Mucosa of descending colon (tissue), 3 donors: ENCODE results near the gene PRRX2. TPM values are rescaled to one million over a fixed set of nuclear protein-coding genes. Genes with fewer than 3 reads are reported as not detected.
A peak's percentile ranks its signal among the peaks of the same experiment; 100 is the strongest.

ENCODE experiments used
- ATAC-seq: fragments of 200-7000 bp; cut with Tn5 transposase; one replicate; pipeline ENCODE4 v1.9.1; 2020; ENCODE audit warnings: mild to moderate bottlenecking, moderate library complexity
- DNase-seq, 3 donors: peaks; one replicate each; pipeline ENCODE4 v3.0.0-alpha.2; 2020
- H3K36me3 ChIP-seq: fragments of 200-600 bp; one replicate; pipeline ENCODE4 v1.8.0; 2021; ENCODE audit warnings: low read depth, mild to moderate bottlenecking
- H3K4me1 ChIP-seq: fragments of 200-600 bp; one replicate; pipeline ENCODE4 v1.8.0; 2021; ENCODE audit warnings: low read depth, mild to moderate bottlenecking
- H3K4me3 ChIP-seq: fragments of 200-600 bp; one replicate; pipeline ENCODE4 v1.8.0; 2021; ENCODE audit warnings: mild to moderate bottlenecking
- H3K9me3 ChIP-seq: fragments of 200-600 bp; one replicate; pipeline ENCODE4 v1.8.0; 2021; ENCODE audit warnings: mild to moderate bottlenecking
- CTCF ChIP-seq: fragments of 200-600 bp; IDR thresholded peaks from one replicate; pipeline ENCODE4 v1.8.0; 2022; ENCODE audit warnings: antibody characterized with exemption, mild to moderate bottlenecking
- intact Hi-C, 2 donors: fragments of 100-400 bp; cut with DNase I in 1 of 2; cut with micrococcal nuclease in 1 of 2; formaldehyde crosslinking; loops; one replicate each; pipeline versions ENCODE4 v1.11.0 to v1.11.1; 2022; cut with DNase I, micrococcal nuclease
- total RNA-seq, 3 donors: library from RNA; stranded (reverse); fragmentation: NEBNext Ultra II Directional in 2 of 3; extraction: Animal tissue kit (Norgen Biotek cat#: 25700) in 2 of 3; gene quantifications; one replicate each; pipeline versions ENCODE4 v1.2.1 to v1.2.4, GENCODE V29; 2021 to 2023
- donor health status: DM: no; HTN: no; CAD: no; lungs with moderate emphysema.
- donor health status: DM: no; HTN: no; CAD: no.
- donor health status: DM: no; HTN: yes; CAD: no.

PRRX2 gene
- total RNA-seq, 3 donors from 2014 or later: 0.38 to 1.6 (median 0.89) TPM

GRCh38 chr9:129762985-129763926, 97.8 kb downstream of the PRRX2 start:
- H3K9me3 ChIP-seq: no peaks in the 10 kb centered on the region
- TF ChIP-seq CTCF: no peak
- DNase-seq: no peak
- peaks cover 8% of the 10 kb centered on the region for H3K4me1 ChIP-seq
- intact Hi-C loops: no loop called here
- H3K36me3 ChIP-seq: no peaks in the 10 kb centered on the region
- no peak overlapping the region for H3K4me3 ChIP-seq
- ATAC-seq: no peak

- DNase-seq: peak in 2 of 3 donors; percentile 45 to 58
Measured at GRCh38 chr9:129765764-129766317, 100.4 kb downstream of the PRRX2 start.

GRCh38 chr9:129768486-129768885, 103.0 kb downstream of the PRRX2 start:
- no peak for TF ChIP-seq CTCF
- DNase-seq: no peak

More at GRCh38 chr9:129765764-129766317, 100.4 kb downstream of the PRRX2 start:
- no peak for TF ChIP-seq CTCF
- Histone ChIP-seq H3K4me3 (no peak overlapping the region), H3K9me3 (no peaks in the 10 kb centered on the region), H3K4me1 (peaks cover 8% of the 10 kb centered on the region), H3K36me3 (no peaks in the 10 kb centered on the region)
- intact Hi-C loops: no loop called here
- peak; percentile 37 for ATAC-seq

GRCh38 chr9:129769669-129770068, 104.2 kb downstream of the PRRX2 start:
- Histone ChIP-seq H3K4me1 (no peaks in the 10 kb centered on the region), H3K4me3 (no peak overlapping the region), H3K36me3 (no peaks in the 10 kb centered on the region), H3K9me3 (no peaks in the 10 kb centered on the region)
- DNase-seq (no peak), ATAC-seq (no peak)
- intact Hi-C loops: loop anchor here in 1 of 2 donors (10.0 kb wide), 1 partner anchor 635 kb away; no protein-coding TSS in a partner anchor
- no peak for TF ChIP-seq CTCF

More at GRCh38 chr9:129768486-129768885, 103.0 kb downstream of the PRRX2 start:
- no peaks in the 10 kb centered on the region for H3K4me1 ChIP-seq
- H3K36me3 ChIP-seq: no peaks in the 10 kb centered on the region
- intact Hi-C loops: no loop called here
- no peaks in the 10 kb centered on the region for H3K9me3 ChIP-seq
- no peak overlapping the region for H3K4me3 ChIP-seq
- no peak for ATAC-seq

- H3K4me1 ChIP-seq: no peaks in the 10 kb centered on the region
- DNase-seq: no peak
- no peak for ATAC-seq
- no peaks in the 10 kb centered on the region for H3K36me3 ChIP-seq
- no peak for TF ChIP-seq CTCF
- no peak overlapping the region for H3K4me3 ChIP-seq
- intact Hi-C loops: loop anchor here in 1 of 2 donors (10.0 kb wide), 1 partner anchor 636 kb away; no protein-coding TSS in a partner anchor
- H3K9me3 ChIP-seq: no peaks in the 10 kb centered on the region
Measured at GRCh38 chr9:129770741-129771140, 105.3 kb downstream of the PRRX2 start.

Other genes with a start within 250 kb of the PRRX2 start
- not detected for gene C9orf50, start 44.5 kb upstream of the PRRX2 start, total RNA-seq
- gene NTMT1, start 39.5 kb upstream of the PRRX2 start, total RNA-seq: 10 to 100 TPM; 22.0 to 32.0 (median 26.2) TPM
- 10 to 100 TPM; 16.1 to 21.3 (median 17.5) TPM for gene ASB6, start 23.5 kb upstream of the PRRX2 start, total RNA-seq
- gene PTGES, start 87.4 kb downstream of the PRRX2 start, total RNA-seq: 10 to 100 TPM in 1 of 3 donors, 1 to 10 TPM in 2; 3.4 to 10.8 (median 5.2) TPM
- 10 to 100 TPM; 37.3 to 63.5 (median 49.2) TPM for gene TOR1B, start 137.5 kb downstream of the PRRX2 start, total RNA-seq
- 10 to 100 TPM; 30.8 to 35.8 (median 35.2) TPM for gene TOR1A, start 158.5 kb downstream of the PRRX2 start, total RNA-seq
- gene C9orf78, start 169.6 kb downstream of the PRRX2 start, total RNA-seq: 10 to 100 TPM; 35.1 to 47.5 (median 37.3) TPM
- gene USP20, start 169.8 kb downstream of the PRRX2 start, total RNA-seq: 10 to 100 TPM; 20.2 to 32.3 (median 22.9) TPM